Loucy (cell line): ENCODE data around the gene ITPK1.

Experiments
- CTCF ChIP-seq: fragments of 200-600 bp; sonication (generic); conservative IDR thresholded peaks from 2 replicates; pipeline ENCODE4 v1.5.1; 2014; ENCODE audit warnings: mild to moderate bottlenecking, antibody characterized with exemption, low read length
- EZH2phosphoT487 ChIP-seq: fragments of 200-600 bp; IDR thresholded peaks from 2 replicates; pipeline ENCODE4 v1.6.1; 2018; ENCODE audit warnings: antibody characterized with exemption, mild to moderate bottlenecking, moderate library complexity, borderline replicate concordance

GRCh38 chr14:93136009-93136408 is 20.3 kb upstream of the ITPK1 start:
- TF ChIP-seq CTCF (no peak), EZH2phosphoT487 (no peak)
